Measurements from ENCODE around the gene DHCR24. TPM values are rescaled to one million over a fixed set of nuclear protein-coding genes. Genes with fewer than 3 reads are reported as not detected.

Gene DHCR24
- total RNA-seq, 1 donor from 2014 or later: 128 TPM

DNA sequence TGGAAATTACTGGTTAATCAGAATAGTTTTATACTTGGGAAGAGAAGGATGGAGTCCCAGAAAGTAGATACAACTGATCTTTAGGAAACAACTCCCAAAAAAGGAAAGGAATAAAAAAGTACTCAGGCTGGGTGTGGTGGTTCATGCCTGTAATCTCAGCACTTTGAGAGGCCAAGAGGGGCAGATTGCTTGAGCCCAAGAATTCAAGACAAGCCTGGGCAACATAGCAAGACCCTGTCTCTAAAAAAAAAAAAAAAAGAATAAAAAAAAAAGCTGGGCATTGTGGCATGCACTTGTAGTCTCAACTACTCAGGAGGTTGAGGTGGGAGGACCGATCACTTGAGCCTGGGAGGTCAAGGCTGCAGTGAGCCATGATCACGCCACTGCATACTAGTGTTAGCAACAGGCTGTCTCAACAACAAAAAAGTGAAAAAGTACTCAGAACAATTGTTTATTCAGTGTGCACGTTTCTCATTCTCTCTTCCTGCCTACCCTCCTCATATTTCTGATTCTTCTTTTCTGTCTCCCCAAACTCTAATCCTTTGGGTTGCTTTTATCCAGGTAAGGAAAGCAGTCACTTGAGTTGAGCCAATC lies 2.2 kb upstream of the DHCR24 start:
- H3K36me3 ChIP-seq (ENCODE audit: control insufficient read depth, insufficient read depth, low read length): no peaks in the 10 kb centered on the region
- no peaks in the 10 kb centered on the region for H3K27me3 ChIP-seq (ENCODE audit: control insufficient read depth, insufficient read depth, low read length)
- TF ChIP-seq, protein P1, sequence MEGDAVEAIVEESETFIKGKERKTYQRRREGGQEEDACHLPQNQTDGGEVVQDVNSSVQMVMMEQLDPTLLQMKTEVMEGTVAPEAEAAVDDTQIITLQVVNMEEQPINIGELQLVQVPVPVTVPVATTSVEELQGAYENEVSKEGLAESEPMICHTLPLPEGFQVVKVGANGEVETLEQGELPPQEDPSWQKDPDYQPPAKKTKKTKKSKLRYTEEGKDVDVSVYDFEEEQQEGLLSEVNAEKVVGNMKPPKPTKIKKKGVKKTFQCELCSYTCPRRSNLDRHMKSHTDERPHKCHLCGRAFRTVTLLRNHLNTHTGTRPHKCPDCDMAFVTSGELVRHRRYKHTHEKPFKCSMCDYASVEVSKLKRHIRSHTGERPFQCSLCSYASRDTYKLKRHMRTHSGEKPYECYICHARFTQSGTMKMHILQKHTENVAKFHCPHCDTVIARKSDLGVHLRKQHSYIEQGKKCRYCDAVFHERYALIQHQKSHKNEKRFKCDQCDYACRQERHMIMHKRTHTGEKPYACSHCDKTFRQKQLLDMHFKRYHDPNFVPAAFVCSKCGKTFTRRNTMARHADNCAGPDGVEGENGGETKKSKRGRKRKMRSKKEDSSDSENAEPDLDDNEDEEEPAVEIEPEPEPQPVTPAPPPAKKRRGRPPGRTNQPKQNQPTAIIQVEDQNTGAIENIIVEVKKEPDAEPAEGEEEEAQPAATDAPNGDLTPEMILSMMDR (IDR thresholded peaks at IDR 0.05; ENCODE audit: insufficient read depth, low read length, poor library complexity, severe bottlenecking): no peak
- no peak overlapping the region for H3K4me3 ChIP-seq (ENCODE audit: low read depth, low read length)
- DNase-seq (ENCODE audit: low read depth): no peak

GRCh38 chr1:54888080-54888733 lies 1.2 kb upstream of the DHCR24 start:
- Histone ChIP-seq H3K27me3 (ENCODE audit: control insufficient read depth, insufficient read depth, low read length) (no peaks in the 10 kb centered on the region), H3K36me3 (ENCODE audit: control insufficient read depth, insufficient read depth, low read length) (peaks cover 3% of the 10 kb centered on the region), H3K4me3 (ENCODE audit: low read depth, low read length) (no peak overlapping the region)
- TF ChIP-seq, protein P1 (IDR thresholded peaks at IDR 0.05; ENCODE audit: insufficient read depth, low read length, poor library complexity, severe bottlenecking): no peak
- no peak for DNase-seq (ENCODE audit: low read depth)

GRCh38 chr1:54887665-54888071 lies 673 bp upstream of the DHCR24 start:
- H3K36me3 ChIP-seq (ENCODE audit: control insufficient read depth, insufficient read depth, low read length): peaks cover 4% of the 10 kb centered on the region
- peak overlapping the region; percentile 96 for H3K4me3 ChIP-seq (ENCODE audit: low read depth, low read length)
- H3K27me3 ChIP-seq (ENCODE audit: control insufficient read depth, insufficient read depth, low read length): no peaks in the 10 kb centered on the region
- TF ChIP-seq, protein P1 (IDR thresholded peaks at IDR 0.05; ENCODE audit: insufficient read depth, low read length, poor library complexity, severe bottlenecking): no peak
- no peak for DNase-seq (ENCODE audit: low read depth)

DNA sequence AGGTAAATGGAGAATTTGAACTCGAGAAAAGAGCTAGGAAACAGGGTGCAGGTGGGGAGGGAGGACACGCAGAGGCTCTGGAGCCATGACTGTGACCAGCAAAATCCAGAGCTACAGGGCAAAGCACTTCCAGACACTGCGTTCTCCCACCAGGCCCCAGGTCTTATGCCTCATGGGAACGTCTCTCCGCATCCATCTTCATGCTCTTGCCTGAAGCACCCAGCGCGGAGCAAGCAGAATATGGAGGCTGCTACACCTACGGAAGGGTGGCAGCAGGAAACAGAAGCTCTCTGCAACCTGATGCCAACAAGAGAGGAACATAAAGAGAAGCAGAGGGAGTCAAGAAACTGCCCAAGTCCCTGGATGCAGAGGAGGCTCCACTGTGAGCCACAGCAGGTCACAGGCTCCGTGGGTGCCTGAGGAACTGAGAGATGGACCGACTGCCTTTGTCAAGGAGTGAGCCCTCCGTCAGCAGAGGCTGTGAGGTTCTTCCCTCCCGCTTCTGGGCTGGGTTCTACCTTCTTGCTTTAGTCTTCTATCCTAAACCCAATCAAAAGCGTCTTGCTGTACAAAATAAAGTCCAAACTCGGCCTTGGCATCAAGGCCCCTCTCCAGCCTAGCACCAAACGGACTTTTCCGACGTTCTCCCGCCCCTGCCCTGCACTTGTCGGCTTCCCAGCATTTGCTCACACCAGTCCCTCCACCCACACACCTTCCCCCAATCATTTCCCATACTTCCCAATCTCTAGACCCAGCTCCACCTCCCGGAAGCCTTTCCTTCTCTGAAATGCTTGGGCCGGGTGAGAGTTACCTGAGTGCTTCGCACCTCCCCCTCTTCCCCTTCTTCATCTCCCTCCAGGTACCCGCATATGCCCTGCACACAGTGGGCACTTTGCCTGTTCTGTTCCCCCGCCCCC lies 930 bp downstream of the DHCR24 start:
- Histone ChIP-seq H3K27me3 (ENCODE audit: control insufficient read depth, insufficient read depth, low read length) (no peaks in the 10 kb centered on the region), H3K4me3 (ENCODE audit: low read depth, low read length) (peak overlapping the region; percentile 96), H3K36me3 (ENCODE audit: control insufficient read depth, insufficient read depth, low read length) (peaks cover 4% of the 10 kb centered on the region)
- no peak for DNase-seq (ENCODE audit: low read depth)
- TF ChIP-seq, protein P1 (IDR thresholded peaks at IDR 0.05; ENCODE audit: insufficient read depth, low read length, poor library complexity, severe bottlenecking): no peak

- Histone ChIP-seq H3K4me3 (ENCODE audit: low read depth, low read length) (peak overlapping the region; percentile 96), H3K27me3 (ENCODE audit: control insufficient read depth, insufficient read depth, low read length) (no peaks in the 10 kb centered on the region), H3K36me3 (ENCODE audit: control insufficient read depth, insufficient read depth, low read length) (peaks cover 4% of the 10 kb centered on the region)
- TF ChIP-seq, protein P1 (IDR thresholded peaks at IDR 0.05; ENCODE audit: insufficient read depth, low read length, poor library complexity, severe bottlenecking): no peak
- DNase-seq (ENCODE audit: low read depth): no peak
These were observed 1.7 kb downstream of the DHCR24 start for GRCh38 chr1:54885237-54885679.
